ENCODE measurements around the gene METTL24. TPM values are rescaled to one million over a fixed set of nuclear protein-coding genes. Genes with fewer than 3 reads are reported as not detected.

METTL24 gene
- total and polyA plus RNA-seq, 9 donors: 2.0 to 13.5 (median 6.6) TPM

- H3K4me1 ChIP-seq (ENCODE audit: insufficient read depth): no peaks in the 10 kb centered on the region
- no peaks in the 10 kb centered on the region for H3K27me3 ChIP-seq
- no peaks in the 10 kb centered on the region for H3K36me3 ChIP-seq
- no peak overlapping the region for H3K27ac ChIP-seq
- WGBS, 3 donors: 83 to 93% (median 87%) methylated on average over 2 of the region's 2 CpGs
- no peak for DNase-seq
- H3K4me3 ChIP-seq: no peak overlapping the region
- TF ChIP-seq, protein P1, sequence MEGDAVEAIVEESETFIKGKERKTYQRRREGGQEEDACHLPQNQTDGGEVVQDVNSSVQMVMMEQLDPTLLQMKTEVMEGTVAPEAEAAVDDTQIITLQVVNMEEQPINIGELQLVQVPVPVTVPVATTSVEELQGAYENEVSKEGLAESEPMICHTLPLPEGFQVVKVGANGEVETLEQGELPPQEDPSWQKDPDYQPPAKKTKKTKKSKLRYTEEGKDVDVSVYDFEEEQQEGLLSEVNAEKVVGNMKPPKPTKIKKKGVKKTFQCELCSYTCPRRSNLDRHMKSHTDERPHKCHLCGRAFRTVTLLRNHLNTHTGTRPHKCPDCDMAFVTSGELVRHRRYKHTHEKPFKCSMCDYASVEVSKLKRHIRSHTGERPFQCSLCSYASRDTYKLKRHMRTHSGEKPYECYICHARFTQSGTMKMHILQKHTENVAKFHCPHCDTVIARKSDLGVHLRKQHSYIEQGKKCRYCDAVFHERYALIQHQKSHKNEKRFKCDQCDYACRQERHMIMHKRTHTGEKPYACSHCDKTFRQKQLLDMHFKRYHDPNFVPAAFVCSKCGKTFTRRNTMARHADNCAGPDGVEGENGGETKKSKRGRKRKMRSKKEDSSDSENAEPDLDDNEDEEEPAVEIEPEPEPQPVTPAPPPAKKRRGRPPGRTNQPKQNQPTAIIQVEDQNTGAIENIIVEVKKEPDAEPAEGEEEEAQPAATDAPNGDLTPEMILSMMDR (IDR thresholded peaks at IDR 0.05): no peak
- no peak for TF ChIP-seq EP300 (IDR thresholded peaks at IDR 0.05)
- TF ChIP-seq POLR2A (IDR thresholded peaks at IDR 0.05): no peak
- no peaks in the 10 kb centered on the region for H3K9me3 ChIP-seq
- intact Hi-C loops (cut with DNase I): no loop called here
These were observed 124.3 kb downstream of the METTL24 start for GRCh38 chr6:110233770-110234374.

- Histone ChIP-seq H3K4me3 (no peak overlapping the region), H3K36me3 (no peaks in the 10 kb centered on the region), H3K27ac (no peak overlapping the region), H3K4me1 (ENCODE audit: insufficient read depth) (no peaks in the 10 kb centered on the region), H3K27me3 (no peaks in the 10 kb centered on the region), H3K9me3 (no peaks in the 10 kb centered on the region)
- TF ChIP-seq, protein P1 (IDR thresholded peaks at IDR 0.05): no peak
- 8 to 14% (median 13%) methylated on average over 2 of the region's 2 CpGs for WGBS, 3 donors
- intact Hi-C loops (cut with DNase I): no loop called here
- no peak for DNase-seq
These were observed 125.7 kb downstream of the METTL24 start for GRCh38 chr6:110232450-110232849.

DNA sequence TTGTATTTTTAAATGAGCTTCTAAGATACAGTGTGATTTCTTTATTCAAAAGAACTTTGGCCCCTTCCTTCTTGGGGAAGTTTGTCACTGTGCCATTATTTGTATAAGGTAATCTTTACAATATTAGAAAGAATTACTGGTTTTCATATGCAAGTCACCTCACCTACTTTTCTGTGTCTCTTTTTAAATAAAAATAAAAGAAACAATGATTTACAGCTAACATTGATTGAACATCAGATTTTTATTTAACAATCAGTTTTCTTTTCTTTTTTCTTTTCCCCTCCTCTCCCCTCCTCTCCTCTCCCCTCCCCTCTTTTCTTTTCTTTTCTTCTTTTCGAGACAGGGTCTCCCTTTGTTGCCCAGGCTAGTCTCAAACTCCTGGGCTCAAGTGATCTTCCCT, 131.9 kb downstream of the METTL24 start:
- H3K36me3 ChIP-seq: no peaks in the 10 kb centered on the region
- no peak overlapping the region for H3K27ac ChIP-seq
- no peak overlapping the region for H3K4me3 ChIP-seq
- H3K27me3 ChIP-seq: no peaks in the 10 kb centered on the region
- intact Hi-C loops (cut with DNase I): no loop called here
- H3K9me3 ChIP-seq: no peaks in the 10 kb centered on the region
- no peaks in the 10 kb centered on the region for H3K4me1 ChIP-seq (ENCODE audit: insufficient read depth)
- TF ChIP-seq, protein P1 (IDR thresholded peaks at IDR 0.05): no peak
- TF ChIP-seq POLR2A (IDR thresholded peaks at IDR 0.05) (no peak), EP300 (IDR thresholded peaks at IDR 0.05) (no peak)
- no peak for DNase-seq
- 84 to 97% (median 85%) methylated on average over 1 of the region's 1 CpG for WGBS, 3 donors

GRCh38 chr6:110221738-110222137, 136.4 kb downstream of the METTL24 start:
- Histone ChIP-seq H3K4me1 (ENCODE audit: insufficient read depth) (no peaks in the 10 kb centered on the region), H3K36me3 (no peaks in the 10 kb centered on the region), H3K4me3 (no peak overlapping the region), H3K27ac (no peak overlapping the region), H3K27me3 (no peaks in the 10 kb centered on the region), H3K9me3 (no peaks in the 10 kb centered on the region)
- no peak for DNase-seq
- intact Hi-C loops (cut with DNase I): no loop called here
- TF ChIP-seq EP300 (IDR thresholded peaks at IDR 0.05) (no peak), POLR2A (IDR thresholded peaks at IDR 0.05) (no peak)
- TF ChIP-seq, protein P1 (IDR thresholded peaks at IDR 0.05): no peak

Measured in ovary (tissue), 9 donors.